ENCODE data around the gene TCP10L. TPM values are rescaled to one million over a fixed set of nuclear protein-coding genes. Genes with fewer than 3 reads are reported as not detected.
"Not testable (repeated sequence)": the region's sequence is repeated elsewhere in the genome, so short reads cannot be mapped to it uniquely, and the experiment has no call there.

The TCP10L gene
- total RNA-seq, 2 donors from 2014 or later = 0.74 to 1.2 TPM

- Histone ChIP-seq H3K9ac (ENCODE audit: low read depth in 2 of 2, low read length in 2 of 2) (no peak overlapping the region), H3K4me1 (no peaks in the 10 kb centered on the region), H3K9me3 (no peaks in the 10 kb centered on the region), H3K4me3 (no peak overlapping the region), H3K27me3 (no peaks in the 10 kb centered on the region), H3K36me3 (no peaks in the 10 kb centered on the region), H3K27ac (no peak overlapping the region)
- no peak for TF ChIP-seq CTCF (IDR thresholded peaks at IDR 0.05)
- intact Hi-C loops (cut with DNase I) = no loop called here
- no peak for DNase-seq
These were observed 47.8 kb downstream of the TCP10L start for GRCh38 chr21:32537569-32537881.

- H3K27ac ChIP-seq = no peak overlapping the region
- TF ChIP-seq CTCF (IDR thresholded peaks at IDR 0.05) = no peak
These were observed 49.7 kb downstream of the TCP10L start for GRCh38 chr21:32535612-32536011.

GRCh38 chr21:32534113-32534512 lies 51.2 kb downstream of the TCP10L start:
- H3K36me3 ChIP-seq = no peaks in the 10 kb centered on the region
- intact Hi-C loops (cut with DNase I) = no loop called here
- no peak overlapping the region for H3K9ac ChIP-seq (ENCODE audit: low read depth in 2 of 2, low read length in 2 of 2)
- no peak overlapping the region for H3K4me3 ChIP-seq
- no peaks in the 10 kb centered on the region for H3K9me3 ChIP-seq
- no peaks in the 10 kb centered on the region for H3K27me3 ChIP-seq
- TF ChIP-seq CTCF (IDR thresholded peaks at IDR 0.05) = no peak
- H3K4me1 ChIP-seq = no peaks in the 10 kb centered on the region
- no peak for DNase-seq
- H3K27ac ChIP-seq = no peak overlapping the region

More at GRCh38 chr21:32535612-32536011, 49.7 kb downstream of the TCP10L start:
- intact Hi-C loops (cut with DNase I) = no loop called here
- Histone ChIP-seq H3K27me3 (no peaks in the 10 kb centered on the region), H3K36me3 (no peaks in the 10 kb centered on the region), H3K9me3 (no peaks in the 10 kb centered on the region), H3K4me1 (no peaks in the 10 kb centered on the region), H3K9ac (ENCODE audit: low read depth in 2 of 2, low read length in 2 of 2) (no peak overlapping the region), H3K4me3 (no peak overlapping the region)
- no peak for DNase-seq

- H3K9me3 ChIP-seq = no peaks in the 10 kb centered on the region
- no peak overlapping the region for H3K4me3 ChIP-seq
- H3K36me3 ChIP-seq = no peaks in the 10 kb centered on the region
- no peak for DNase-seq
- intact Hi-C loops (cut with DNase I) = no loop called here
- no peak for TF ChIP-seq CTCF (IDR thresholded peaks at IDR 0.05)
- H3K9ac ChIP-seq (ENCODE audit: low read depth in 2 of 2, low read length in 2 of 2) = no peak overlapping the region
- no peaks in the 10 kb centered on the region for H3K4me1 ChIP-seq
- H3K27me3 ChIP-seq = no peaks in the 10 kb centered on the region
- H3K27ac ChIP-seq = no peak overlapping the region
These were observed 51.7 kb downstream of the TCP10L start for GRCh38 chr21:32533611-32534010.

GRCh38 chr21:32533053-32533452 lies 52.3 kb downstream of the TCP10L start:
- Histone ChIP-seq H3K4me3 (no peak overlapping the region), H3K9ac (ENCODE audit: low read depth in 2 of 2, low read length in 2 of 2) (no peak overlapping the region), H3K27ac (no peak overlapping the region), H3K27me3 (no peaks in the 10 kb centered on the region), H3K9me3 (no peaks in the 10 kb centered on the region), H3K36me3 (no peaks in the 10 kb centered on the region), H3K4me1 (no peaks in the 10 kb centered on the region)
- intact Hi-C loops (cut with DNase I) = no loop called here
- no peak for TF ChIP-seq CTCF (IDR thresholded peaks at IDR 0.05)
- no peak for DNase-seq

- Histone ChIP-seq H3K27ac (no peak overlapping the region), H3K27me3 (no peaks in the 10 kb centered on the region), H3K4me1 (no peaks in the 10 kb centered on the region), H3K9me3 (no peaks in the 10 kb centered on the region), H3K9ac (ENCODE audit: low read depth in 2 of 2, low read length in 2 of 2) (no peak overlapping the region), H3K36me3 (no peaks in the 10 kb centered on the region), H3K4me3 (no peak overlapping the region)
- intact Hi-C loops (cut with DNase I) = no loop called here
- TF ChIP-seq CTCF (IDR thresholded peaks at IDR 0.05) = no peak
- no peak for DNase-seq
These were observed 52.7 kb downstream of the TCP10L start for GRCh38 chr21:32532636-32533035.

GRCh38 chr21:32531561-32531960 lies 53.8 kb downstream of the TCP10L start:
- H3K4me1 ChIP-seq; H3K27me3 ChIP-seq; H3K4me3 ChIP-seq; H3K36me3 ChIP-seq; DNase-seq; intact Hi-C loops (cut with DNase I); H3K9ac ChIP-seq (ENCODE audit: low read depth in 2 of 2, low read length in 2 of 2); H3K9me3 ChIP-seq; H3K27ac ChIP-seq: not testable (repeated sequence)

GRCh38 chr21:32530809-32531208 lies 54.5 kb downstream of the TCP10L start:
- H3K4me3 ChIP-seq; intact Hi-C loops (cut with DNase I); H3K36me3 ChIP-seq; DNase-seq; H3K27ac ChIP-seq; H3K9ac ChIP-seq (ENCODE audit: low read depth in 2 of 2, low read length in 2 of 2); H3K9me3 ChIP-seq; H3K27me3 ChIP-seq; H3K4me1 ChIP-seq: not testable (repeated sequence)

Measured in colonic mucosa (tissue), 4 donors.